ENCODE results near the gene SLC41A3.
"Not testable (repeated sequence)": the region's sequence is repeated elsewhere in the genome, so short reads cannot be mapped to it uniquely, and the experiment has no call there.

Gene SLC41A3

GRCh38 chr3:125990253-125990970 lies 93.5 kb downstream of the SLC41A3 start:
- peaks cover 72% of the 10 kb centered on the region for H3K27me3 ChIP-seq
- no peaks in the 10 kb centered on the region for H3K9me3 ChIP-seq
- H3K4me1 ChIP-seq (ENCODE audit: control insufficient read depth in 1 of 2, insufficient read depth in 1 of 2, low read depth in 1 of 2, low read length in 1 of 2) = peaks cover 7 to 11% of the 10 kb centered on the region in 2 experiments
- H3K27ac ChIP-seq = no peak overlapping the region
- no peaks in the 10 kb centered on the region for H3K36me3 ChIP-seq
- TF ChIP-seq CTCF (IDR thresholded peaks at IDR 0.05) = no peak
- H3K4me3 ChIP-seq (ENCODE audit: low read depth in 1 of 2, low read length in 1 of 2) = peak overlapping the region; percentile 67 to 71

- not testable (repeated sequence) for H3K36me3 ChIP-seq; H3K9me3 ChIP-seq; H3K4me3 ChIP-seq (ENCODE audit: low read depth in 1 of 2, low read length in 1 of 2); H3K4me1 ChIP-seq (ENCODE audit: control insufficient read depth in 1 of 2, insufficient read depth in 1 of 2, low read depth in 1 of 2, low read length in 1 of 2); H3K27ac ChIP-seq
- H3K27me3 ChIP-seq = peaks cover 24% of the 10 kb centered on the region
Observed at GRCh38 chr3:125984951-125985350, 99.0 kb downstream of the SLC41A3 start.

GRCh38 chr3:125977104-125977503 lies 106.8 kb downstream of the SLC41A3 start:
- H3K9me3 ChIP-seq, H3K27me3 ChIP-seq, H3K36me3 ChIP-seq: not testable (repeated sequence)

GRCh38 chr3:125976003-125976390 lies 107.9 kb downstream of the SLC41A3 start:
- not testable (repeated sequence) for H3K36me3 ChIP-seq; H3K27ac ChIP-seq; H3K4me3 ChIP-seq (ENCODE audit: low read depth in 1 of 2, low read length in 1 of 2); H3K4me1 ChIP-seq (ENCODE audit: control insufficient read depth in 1 of 2, insufficient read depth in 1 of 2, low read depth in 1 of 2, low read length in 1 of 2); H3K9me3 ChIP-seq
- peaks cover 21% of the 10 kb centered on the region for H3K27me3 ChIP-seq

More at GRCh38 chr3:125977104-125977503, 106.8 kb downstream of the SLC41A3 start:
- H3K27ac ChIP-seq; H3K4me3 ChIP-seq (ENCODE audit: low read depth in 1 of 2, low read length in 1 of 2); H3K4me1 ChIP-seq (ENCODE audit: control insufficient read depth in 1 of 2, insufficient read depth in 1 of 2, low read depth in 1 of 2, low read length in 1 of 2): not testable (repeated sequence)

GRCh38 chr3:125975245-125976002 lies 108.5 kb downstream of the SLC41A3 start:
- H3K9me3 ChIP-seq; H3K27ac ChIP-seq; H3K4me3 ChIP-seq (ENCODE audit: low read depth in 1 of 2, low read length in 1 of 2); H3K36me3 ChIP-seq; H3K4me1 ChIP-seq (ENCODE audit: control insufficient read depth in 1 of 2, insufficient read depth in 1 of 2, low read depth in 1 of 2, low read length in 1 of 2): not testable (repeated sequence)
- H3K27me3 ChIP-seq = peaks cover 27% of the 10 kb centered on the region

GRCh38 chr3:125971997-125972944 lies 111.7 kb downstream of the SLC41A3 start:
- H3K9me3 ChIP-seq; H3K4me1 ChIP-seq (ENCODE audit: control insufficient read depth in 1 of 2, insufficient read depth in 1 of 2, low read depth in 1 of 2, low read length in 1 of 2); H3K36me3 ChIP-seq; H3K4me3 ChIP-seq (ENCODE audit: low read depth in 1 of 2, low read length in 1 of 2); H3K27ac ChIP-seq: not testable (repeated sequence)
- H3K27me3 ChIP-seq = peaks cover 47% of the 10 kb centered on the region

- not testable (repeated sequence) for H3K36me3 ChIP-seq; H3K4me1 ChIP-seq (ENCODE audit: control insufficient read depth in 1 of 2, insufficient read depth in 1 of 2, low read depth in 1 of 2, low read length in 1 of 2); H3K9me3 ChIP-seq; H3K27ac ChIP-seq; H3K4me3 ChIP-seq (ENCODE audit: low read depth in 1 of 2, low read length in 1 of 2)
- H3K27me3 ChIP-seq = peaks cover 67% of the 10 kb centered on the region
Observed at GRCh38 chr3:125968701-125969592, 115.0 kb downstream of the SLC41A3 start, which contains the start of gene ROPN1B. ROPN1B (plus strand) TSS chr3:125969178; CDS start chr3:125972055, 2,877 bp downstream.

- peaks cover 75% of the 10 kb centered on the region for H3K27me3 ChIP-seq
- not testable (repeated sequence) for H3K9me3 ChIP-seq; H3K4me1 ChIP-seq (ENCODE audit: control insufficient read depth in 1 of 2, insufficient read depth in 1 of 2, low read depth in 1 of 2, low read length in 1 of 2); H3K27ac ChIP-seq; H3K4me3 ChIP-seq (ENCODE audit: low read depth in 1 of 2, low read length in 1 of 2); H3K36me3 ChIP-seq
Observed at GRCh38 chr3:125968121-125968520, 115.8 kb downstream of the SLC41A3 start.
